K562 (cell line): Measurements from ENCODE around the gene POMZP3.
"Not testable (repeated sequence)": the region's sequence is repeated elsewhere in the genome, so short reads cannot be mapped to it uniquely, and the experiment has no call there.

Experiments used
- LARP7 ChIP-seq: fragments of 450-650 bp; IDR thresholded peaks from 2 replicates; pipeline ENCODE4 v1.6.1; 2016
- MTA1 ChIP-seq: fragments of 450-650 bp; IDR thresholded peaks from 2 replicates; pipeline ENCODE4 v1.6.1; 2017; ENCODE audit warnings: borderline replicate concordance
- NR1H2 ChIP-seq: sonication (generic); formaldehyde crosslinking; IDR thresholded peaks from 2 replicates; pipeline ENCODE4 v1.4.0; 2020; ENCODE audit warnings: mild to moderate bottlenecking, missing genetic modification reagents
- POLR2A ChIP-seq: fragments of 450-650 bp; conservative IDR thresholded peaks from 2 replicates; pipeline ENCODE4 v1.6.1; 2016
- RAD21 ChIP-seq, 2 experiments: fragments of 250-450 bp in 1 of 2; fragments of 450-650 bp in 1 of 2; sonication (Bioruptor Pico) in 1 of 2; formaldehyde crosslinking in 1 of 2; IDR thresholded peaks in 1 of 2; conservative IDR thresholded peaks in 1 of 2; 2 replicates each; pipeline versions ENCODE4 v1.4.0 to v1.8.0; 2020 to 2022; ENCODE audit warnings: mild to moderate bottlenecking in 2 of 2, moderate library complexity in 1 of 2
- REST ChIP-seq, 2 experiments: fragments of 450-650 bp; formaldehyde crosslinking in 1 of 2; IDR thresholded peaks; 2 replicates each; pipeline versions ENCODE4 v1.4.0 to v1.6.1; 2014 to 2020; ENCODE audit warnings: mild to moderate bottlenecking in 2 of 2, borderline replicate concordance in 1 of 2, low read depth in 1 of 2
- SMARCE1 ChIP-seq: fragments of 450-650 bp; IDR thresholded peaks from 2 replicates; pipeline ENCODE4 v1.7.1; 2016; ENCODE audit warnings: mild to moderate bottlenecking
- ZBTB17 ChIP-seq: fragments of 450-650 bp; formaldehyde crosslinking; IDR thresholded peaks from 2 replicates; pipeline ENCODE4 v1.4.0; 2020; ENCODE audit warnings: mild to moderate bottlenecking
- TF ChIP-seq, protein P1 (sequence below), 3 experiments: IDR thresholded peaks in 2 of 3; conservative IDR thresholded peaks in 1 of 3; 2 replicates each; pipeline ENCODE4 v1.5.1; 2011 to 2012; ENCODE audit warnings: low read length in 3 of 3, mild to moderate bottlenecking in 3 of 3, control low read depth in 2 of 3, improper control_type of control experiment in 1 of 3, inconsistent platforms in 1 of 3, low read depth in 1 of 3, mixed read lengths in 1 of 3, moderate library complexity in 1 of 3; ENCODE audit not compliant: insufficient read depth in 2 of 3

DNA sequence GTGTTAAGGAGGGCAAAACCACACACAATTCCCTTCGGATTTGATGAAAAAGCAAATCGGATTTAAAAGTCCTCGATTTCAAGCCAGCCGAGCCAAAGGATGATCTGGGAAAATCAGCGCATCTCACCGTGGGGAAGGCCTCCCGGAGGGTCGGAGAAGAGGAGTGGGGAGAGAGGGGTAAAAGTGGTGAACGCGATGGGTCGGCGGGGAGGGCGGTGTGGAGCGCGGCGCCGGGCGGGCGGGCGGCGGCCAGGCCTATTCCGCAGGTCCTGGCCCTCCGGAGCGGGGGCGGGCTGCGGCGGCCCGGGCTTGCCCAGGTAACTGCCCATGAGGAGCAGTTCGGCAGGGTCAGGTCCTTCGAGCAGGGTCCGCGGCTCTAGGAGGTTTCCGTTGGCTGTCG lies 498 bp downstream of the POMZP3 start:
- TF ChIP-seq SMARCE1; MTA1; POLR2A; REST (IDR thresholded peaks at IDR 0.05; ENCODE audit: borderline replicate concordance); REST (CRISPR knock-in tag; IDR thresholded peaks at IDR 0.05; ENCODE audit: low read depth); ZBTB17 (CRISPR knock-in tag); LARP7; RAD21 (CRISPR knock-in tag; conservative IDR thresholded peaks at IDR 0.05 in 1 of 2, IDR thresholded peaks at IDR 0.05 in 1 of 2); NR1H2 (CRISPR knock-in tag): not testable (repeated sequence)
- TF ChIP-seq, protein P1, sequence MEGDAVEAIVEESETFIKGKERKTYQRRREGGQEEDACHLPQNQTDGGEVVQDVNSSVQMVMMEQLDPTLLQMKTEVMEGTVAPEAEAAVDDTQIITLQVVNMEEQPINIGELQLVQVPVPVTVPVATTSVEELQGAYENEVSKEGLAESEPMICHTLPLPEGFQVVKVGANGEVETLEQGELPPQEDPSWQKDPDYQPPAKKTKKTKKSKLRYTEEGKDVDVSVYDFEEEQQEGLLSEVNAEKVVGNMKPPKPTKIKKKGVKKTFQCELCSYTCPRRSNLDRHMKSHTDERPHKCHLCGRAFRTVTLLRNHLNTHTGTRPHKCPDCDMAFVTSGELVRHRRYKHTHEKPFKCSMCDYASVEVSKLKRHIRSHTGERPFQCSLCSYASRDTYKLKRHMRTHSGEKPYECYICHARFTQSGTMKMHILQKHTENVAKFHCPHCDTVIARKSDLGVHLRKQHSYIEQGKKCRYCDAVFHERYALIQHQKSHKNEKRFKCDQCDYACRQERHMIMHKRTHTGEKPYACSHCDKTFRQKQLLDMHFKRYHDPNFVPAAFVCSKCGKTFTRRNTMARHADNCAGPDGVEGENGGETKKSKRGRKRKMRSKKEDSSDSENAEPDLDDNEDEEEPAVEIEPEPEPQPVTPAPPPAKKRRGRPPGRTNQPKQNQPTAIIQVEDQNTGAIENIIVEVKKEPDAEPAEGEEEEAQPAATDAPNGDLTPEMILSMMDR (IDR thresholded peaks at IDR 0.05 in 2 of 3, conservative IDR thresholded peaks at IDR 0.05 in 1 of 3; ENCODE audit: insufficient read depth in 2 of 3, low read depth in 1 of 3, low read length in 3 of 3): not testable (repeated sequence)
